Measurements from ENCODE around the gene TRPV3.

DNA sequence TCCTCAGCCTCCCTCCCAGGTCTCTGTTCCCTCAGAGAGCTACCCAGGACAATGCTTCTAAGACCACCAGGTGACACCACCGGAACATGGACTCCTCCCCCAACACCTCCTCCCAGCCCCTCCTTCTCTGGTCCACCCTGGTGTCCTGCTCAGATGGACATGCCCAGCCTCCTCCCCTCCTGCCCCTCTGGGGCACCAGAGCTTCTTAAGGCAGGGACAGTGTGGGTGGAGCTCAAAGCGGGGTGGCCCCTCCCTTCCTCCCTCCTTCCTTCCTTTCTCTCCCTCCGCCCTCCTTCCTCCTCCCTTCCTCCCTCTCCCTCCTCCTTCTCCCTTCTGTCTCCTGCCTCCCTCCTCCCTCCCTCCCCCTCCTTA, 22.7 kb downstream of the TRPV3 start:
- TF ChIP-seq CTCF (IDR thresholded peaks at IDR 0.05; ENCODE audit: low read length) (no peak), EZH2 (IDR thresholded peaks at IDR 0.05; ENCODE audit: borderline replicate concordance, low read length) (no peak)
